GM18511 (cell line): ENCODE results near the gene LMNTD2.

Experiments used
- ATAC-seq: cut with Tn5 transposase; IDR thresholded peaks from one replicate; pipeline ENCODE4 v1.9.1; 2021; ENCODE audit warnings: mild to moderate bottlenecking, moderate library complexity; ENCODE audit not compliant: unreplicated experiment

Gene LMNTD2

GRCh38 chr11:560305-561147 is at the start of gene LMNTD2, which contains the start of gene RASSF7:
Gene LMNTD2 (minus strand): TSS chr11:560738. CDS start chr11:560716, 22 bp downstream.
Gene RASSF7 (plus strand): TSS chr11:560970. CDS start chr11:561769, 799 bp downstream.
- peak; percentile 71 for ATAC-seq

- no peak for ATAC-seq
These were observed 48.8 kb upstream of the LMNTD2 start for GRCh38 chr11:609341-609811.

- ATAC-seq: no peak
These were observed 48.3 kb upstream of the LMNTD2 start for GRCh38 chr11:608791-609251.

GRCh38 chr11:607971-608659 is 47.6 kb upstream of the LMNTD2 start:
- no peak for ATAC-seq

- ATAC-seq: no peak
These were observed 46.7 kb upstream of the LMNTD2 start for GRCh38 chr11:607020-607780.

GRCh38 chr11:606245-606644 is 45.7 kb upstream of the LMNTD2 start:
- no peak for ATAC-seq

GRCh38 chr11:605286-606129 is 45.0 kb upstream of the LMNTD2 start:
- ATAC-seq: no peak

- ATAC-seq: no peak
These were observed 42.6 kb upstream of the LMNTD2 start for GRCh38 chr11:603154-603553.

- no peak for ATAC-seq
These were observed 41.2 kb upstream of the LMNTD2 start for GRCh38 chr11:601573-602245.

GRCh38 chr11:598005-598680 is 37.6 kb upstream of the LMNTD2 start:
- no peak for ATAC-seq

GRCh38 chr11:597166-597725 is 36.7 kb upstream of the LMNTD2 start:
- no peak for ATAC-seq

GRCh38 chr11:596374-596773 is 35.8 kb upstream of the LMNTD2 start:
- ATAC-seq: no peak

- ATAC-seq: no peak
These were observed 34.9 kb upstream of the LMNTD2 start for GRCh38 chr11:595400-595799.

GRCh38 chr11:593347-593746 is 32.8 kb upstream of the LMNTD2 start:
- no peak for ATAC-seq

GRCh38 chr11:592918-593317 is 32.4 kb upstream of the LMNTD2 start:
- no peak for ATAC-seq

GRCh38 chr11:592501-592900 is 32.0 kb upstream of the LMNTD2 start:
- no peak for ATAC-seq

- ATAC-seq: no peak
These were observed 30.5 kb upstream of the LMNTD2 start for GRCh38 chr11:590997-591396.

- ATAC-seq: no peak
These were observed 29.3 kb upstream of the LMNTD2 start for GRCh38 chr11:589798-590197.

GRCh38 chr11:587978-588380 is 27.4 kb upstream of the LMNTD2 start:
- ATAC-seq: no peak
